Stimulated activated CD8-positive, alpha-beta memory T cell treated with anti-CD3 and anti-CD28 coated beads, Interleukin-4, amount 100 ng/mL, for 1 hour (primary cell): ENCODE data around the gene UBA7.

Experiments used
- DNase-seq, 2 donors: peaks; one replicate each; pipeline ENCODE4 v3.0.0-alpha.2; 2020; ENCODE audit warnings: low read depth in 2 of 2, low spot score in 1 of 2

The UBA7 gene

DNA sequence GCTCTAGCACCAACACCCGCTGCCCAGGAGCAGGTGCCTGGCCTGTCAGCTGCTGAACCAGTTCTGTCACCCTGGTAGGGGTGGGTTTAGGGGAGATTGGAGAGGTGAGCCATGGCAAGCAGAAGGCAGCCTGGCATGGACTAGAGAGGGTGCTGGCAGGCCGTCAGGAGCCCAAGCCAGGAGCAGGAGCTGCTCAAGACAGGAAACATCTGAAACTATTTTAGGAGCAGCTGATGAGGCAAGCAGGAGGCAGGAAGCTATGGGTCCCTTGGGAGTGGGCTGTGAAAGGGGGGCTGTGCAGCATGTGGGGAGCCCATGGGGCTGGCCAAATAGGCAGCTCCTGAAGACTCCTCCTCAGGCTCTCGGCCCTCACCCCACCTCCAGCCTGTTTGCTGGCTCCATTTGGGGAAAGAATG lies 8.4 kb downstream of the UBA7 start:
- DNase-seq = no peak

DNA sequence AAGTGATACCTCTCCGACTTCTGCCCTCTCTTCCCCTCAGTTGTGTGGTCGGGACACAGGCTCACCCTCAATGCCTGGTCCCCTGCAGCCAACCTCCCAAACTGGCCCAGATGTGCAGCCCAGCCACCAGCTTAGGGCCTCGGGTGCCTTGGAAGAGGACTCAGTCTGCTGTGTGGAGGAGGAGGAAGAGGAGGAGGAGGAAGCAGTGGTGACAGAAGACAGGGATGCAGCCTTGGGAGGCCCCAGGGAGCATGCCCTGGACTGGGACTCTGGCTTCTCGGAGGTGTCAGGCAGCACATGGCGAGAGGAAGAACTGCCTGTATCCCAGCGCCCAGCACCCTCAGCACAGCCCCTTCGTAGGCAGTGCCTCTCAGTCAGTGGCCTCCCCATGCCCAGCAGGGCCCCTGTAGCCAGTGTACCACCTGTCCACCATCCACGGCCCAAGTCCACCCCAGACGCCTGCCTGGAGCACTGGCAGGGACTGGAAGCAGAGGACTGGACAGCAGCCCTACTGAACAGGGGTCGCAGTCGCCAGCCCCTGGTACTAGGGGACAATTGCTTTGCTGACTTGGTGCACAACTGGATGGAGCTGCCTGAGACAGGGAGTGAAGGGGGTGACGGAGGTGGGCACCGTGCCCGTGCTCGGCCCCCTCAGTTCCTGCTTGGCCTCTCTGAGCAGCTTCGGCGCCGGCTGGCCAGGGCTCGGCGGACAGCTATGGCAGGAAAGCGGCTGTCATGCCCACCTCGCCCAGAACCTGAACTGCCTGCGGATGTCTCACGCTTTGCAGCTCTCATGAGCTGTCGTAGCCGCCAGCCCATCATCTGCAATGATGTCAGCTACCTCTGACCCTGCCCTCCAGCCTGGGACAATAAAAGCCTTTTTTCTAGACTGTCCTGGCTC lies 9.4 kb downstream of the UBA7 start:
- DNase-seq = no peak

DNA sequence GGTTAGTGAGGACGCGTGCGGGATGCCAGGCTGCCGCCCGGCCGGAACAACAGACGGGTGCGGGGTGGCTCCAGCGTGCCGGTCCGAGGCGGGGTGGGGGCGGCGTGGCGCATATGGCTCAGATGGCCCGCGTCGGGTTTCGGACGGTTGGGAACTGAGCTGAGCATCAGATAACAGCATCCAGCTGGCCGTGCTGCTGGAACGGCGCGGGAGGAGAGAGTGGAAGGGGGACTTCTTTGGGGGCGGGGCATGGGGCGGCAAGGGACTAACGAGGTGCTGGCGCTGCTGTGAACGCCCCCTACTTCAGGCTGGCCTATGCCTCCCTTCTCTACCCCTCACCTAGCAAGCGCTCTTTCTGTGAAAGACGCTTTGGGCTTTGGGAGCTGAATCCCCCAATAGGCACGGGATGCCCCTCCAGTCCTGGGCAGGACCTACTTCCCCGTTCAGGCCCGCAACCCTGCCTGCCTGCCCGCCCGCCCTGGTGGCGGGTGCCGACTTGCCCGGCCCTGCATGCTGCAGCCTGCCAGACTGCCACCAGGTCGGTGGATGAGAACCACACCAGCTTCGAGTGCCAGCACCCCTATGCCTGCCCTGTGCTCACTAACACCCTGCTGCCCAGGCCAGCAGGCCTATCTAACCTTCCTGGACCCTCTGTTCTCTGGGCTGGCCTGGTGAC lies 10.2 kb downstream of the UBA7 start:
- no peak for DNase-seq

DNA sequence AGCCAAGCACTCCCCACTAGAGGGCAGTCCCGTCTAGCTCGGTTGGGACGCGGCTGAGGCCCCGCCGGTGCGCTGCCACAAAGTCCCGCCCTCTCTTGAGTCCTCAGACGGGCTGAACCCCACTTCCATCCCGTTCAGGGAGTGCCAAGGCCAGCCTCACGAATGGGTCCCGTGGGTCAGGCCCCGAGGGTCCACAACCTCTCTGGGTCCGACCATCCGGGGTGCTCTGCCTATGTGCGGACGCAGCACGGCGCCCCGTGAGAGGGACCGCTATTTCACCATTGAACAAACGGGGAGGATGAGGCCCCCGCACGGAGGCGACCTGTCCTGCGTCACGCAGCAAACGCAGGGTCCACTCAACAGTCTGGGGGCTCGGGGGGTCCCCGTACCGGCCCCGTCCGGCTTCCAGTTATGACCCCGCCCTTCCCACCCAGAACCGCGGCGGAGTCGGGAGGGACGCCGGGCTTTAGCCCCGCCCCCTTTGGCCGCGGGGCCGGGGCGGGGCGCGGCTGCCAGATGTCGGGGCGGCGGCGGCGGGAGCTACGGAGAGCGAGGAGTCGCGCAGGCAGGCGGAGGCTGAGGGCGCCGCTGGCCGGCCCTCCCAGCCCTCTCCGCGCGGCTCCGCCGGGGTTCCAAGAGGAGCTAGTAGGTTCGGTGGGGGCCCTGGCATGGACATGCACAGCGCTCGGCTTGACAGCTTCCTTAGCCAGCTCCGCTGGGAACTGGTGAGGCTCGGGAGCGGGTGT lies 10.9 kb downstream of the UBA7 start, which contains the start of gene INKA1:
TSS of gene INKA1 (plus strand) at position 543 of the 746 bp plus-strand sequence. CDS start at position 675, 132 bp downstream.
- DNase-seq = peak; percentile 64 to 78

DNA sequence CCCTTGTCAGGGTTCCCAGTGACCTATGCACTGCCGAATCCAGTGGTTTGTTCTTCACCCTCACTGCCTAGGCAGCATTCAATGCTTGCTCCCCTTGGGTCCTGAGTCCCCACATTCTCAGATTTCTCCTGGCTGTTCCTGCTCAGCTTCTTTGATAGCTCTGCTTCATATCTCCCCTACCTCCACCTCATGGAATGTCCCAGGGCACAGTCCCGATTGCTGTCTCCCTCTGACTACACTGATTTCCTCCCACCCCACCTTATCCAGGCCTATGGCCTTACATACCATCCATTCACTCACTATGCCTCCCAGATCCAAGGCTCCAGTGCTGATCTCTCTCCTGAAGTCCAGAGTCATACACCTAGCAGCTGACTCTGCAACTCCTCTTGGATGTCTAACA lies 12.6 kb downstream of the UBA7 start:
- no peak for DNase-seq

DNA sequence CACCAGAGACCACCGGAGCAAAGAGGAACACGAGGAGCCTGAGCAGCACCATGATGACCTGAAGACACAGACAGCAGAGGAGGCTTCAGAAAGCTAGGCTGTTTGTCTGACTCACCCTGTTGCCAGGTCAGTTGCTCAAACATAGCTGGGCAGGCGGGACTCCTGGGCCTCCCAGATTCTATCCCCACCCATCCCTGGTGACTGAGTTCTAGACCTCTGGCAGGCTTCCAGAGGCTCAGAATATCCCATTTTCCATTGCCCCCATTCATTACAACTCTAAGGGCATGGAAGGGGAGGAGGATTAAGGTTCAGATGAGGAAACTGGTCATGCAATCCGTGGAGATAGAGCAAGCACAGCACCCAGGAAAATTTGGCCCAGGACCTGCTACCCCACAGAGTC lies 14.0 kb downstream of the UBA7 start, which contains the start of gene CDHR4:
TSS of gene CDHR4 (minus strand) at position 113 of the 400 bp plus-strand sequence. CDS start at position 52, 61 bp downstream.
- no peak for DNase-seq

DNA sequence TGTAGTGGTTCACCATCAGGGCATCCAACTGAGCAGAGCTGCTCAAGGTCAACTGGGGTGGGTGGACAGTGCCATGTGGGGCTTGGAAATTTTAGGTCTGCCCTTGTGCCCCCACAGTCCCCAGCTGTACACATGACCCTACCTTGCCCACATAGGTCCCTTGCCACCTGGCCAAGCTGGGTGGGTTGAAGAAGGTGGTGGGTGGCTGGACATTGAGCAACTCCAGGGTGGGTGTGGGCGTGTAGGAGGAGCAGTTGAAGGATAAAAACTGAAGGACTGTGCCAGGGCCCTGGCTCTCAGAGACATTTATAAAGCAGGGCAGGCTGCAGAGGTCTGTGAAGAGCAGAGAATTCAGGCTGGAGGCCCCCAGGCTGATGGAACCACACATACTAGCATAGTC lies 14.6 kb downstream of the UBA7 start:
- no peak for DNase-seq

DNA sequence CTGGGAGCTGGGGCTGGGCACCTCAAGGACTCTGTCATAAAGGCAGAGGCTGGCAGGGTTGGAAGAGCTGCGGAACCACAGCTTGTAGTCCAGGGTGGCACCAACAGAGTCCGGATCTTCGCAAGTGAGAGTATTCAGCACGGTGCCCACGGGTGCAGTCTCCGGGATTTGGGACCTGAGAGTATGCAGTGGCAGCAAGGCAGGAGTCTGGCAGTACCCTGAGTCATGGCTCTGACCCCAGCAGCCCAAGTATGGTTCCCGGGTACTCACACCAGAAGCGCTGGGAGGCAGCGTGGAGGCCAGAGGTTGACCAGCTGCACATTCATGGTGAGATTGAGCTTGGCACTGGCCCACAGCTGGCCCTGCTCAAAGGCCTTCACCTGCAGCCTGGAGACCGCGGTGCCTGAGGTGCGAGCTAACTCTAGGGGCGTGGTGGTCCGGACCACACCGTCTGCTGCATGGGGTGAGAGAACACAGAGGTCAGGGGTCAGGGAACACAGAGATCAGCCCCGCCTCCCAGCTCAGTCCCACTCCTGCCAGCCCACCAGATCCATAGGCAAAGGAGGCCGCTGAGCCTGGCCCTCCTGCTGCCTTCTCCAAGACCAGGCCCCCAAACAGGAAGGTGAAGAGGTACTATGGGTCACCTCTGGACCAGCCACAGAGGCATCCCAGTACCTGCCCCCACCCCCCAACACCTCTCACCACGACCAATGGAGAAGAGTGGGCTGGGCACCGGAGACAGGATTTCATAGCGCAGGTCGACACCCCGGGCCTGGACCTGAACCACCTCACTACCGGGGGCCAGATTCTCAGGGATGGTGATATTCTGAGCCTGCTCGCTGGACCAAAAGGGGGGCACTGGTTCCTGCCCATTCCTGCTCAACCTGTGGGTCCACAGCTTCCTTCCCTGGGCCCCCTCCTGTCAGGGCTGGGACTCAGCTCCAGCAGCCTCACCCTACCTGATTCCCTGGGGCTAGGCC lies 18.5 kb downstream of the UBA7 start:
- no peak for DNase-seq

DNA sequence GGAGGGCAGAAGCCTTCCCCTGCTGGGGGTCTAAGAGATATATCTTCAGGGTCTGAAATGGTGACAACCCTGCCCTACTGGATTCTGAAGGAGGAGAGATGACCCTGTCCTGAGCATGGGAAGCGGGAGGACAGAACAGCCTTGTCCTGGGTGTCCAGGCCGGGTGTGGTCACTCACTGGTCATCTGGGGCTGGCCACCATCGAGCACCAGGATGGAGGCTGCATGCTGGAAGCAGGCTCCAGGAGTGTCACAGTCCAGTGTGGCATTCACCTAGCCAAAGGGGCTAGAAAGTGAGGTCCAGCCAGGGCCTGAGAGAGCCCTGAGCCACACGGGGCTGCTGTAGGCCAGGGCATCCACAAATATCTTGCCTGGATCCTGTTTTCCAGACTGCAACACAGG lies 19.3 kb downstream of the UBA7 start:
- DNase-seq = no peak

DNA sequence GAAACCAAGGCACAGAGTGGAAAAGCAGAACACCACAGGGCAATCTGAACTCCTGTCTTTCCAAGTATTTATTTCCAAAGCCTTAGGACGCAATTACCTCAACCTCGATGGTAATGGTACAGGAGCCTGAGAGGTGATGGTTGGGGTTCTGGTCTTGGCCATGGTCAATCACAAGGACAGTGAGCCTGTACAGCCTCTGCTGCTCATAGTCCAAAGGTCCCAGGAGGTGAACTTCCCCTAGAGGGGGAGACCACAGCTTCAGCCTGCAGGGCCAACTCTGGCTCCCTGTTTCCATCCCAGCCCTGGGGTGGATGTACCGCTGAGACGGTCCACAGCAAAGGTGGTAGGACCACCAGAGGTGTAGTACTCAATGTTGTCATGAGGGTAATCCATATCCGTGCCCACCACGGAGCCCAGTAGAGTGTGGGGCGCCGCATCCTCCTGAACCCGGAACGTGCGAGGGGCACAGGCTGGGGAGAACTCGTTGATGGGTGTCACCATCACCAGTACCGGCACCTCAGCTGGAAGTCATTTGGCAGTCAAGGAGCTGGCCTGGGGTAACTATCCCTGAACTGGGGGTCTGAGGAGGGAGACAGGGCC lies 20.2 kb downstream of the UBA7 start:
- no peak for DNase-seq

DNA sequence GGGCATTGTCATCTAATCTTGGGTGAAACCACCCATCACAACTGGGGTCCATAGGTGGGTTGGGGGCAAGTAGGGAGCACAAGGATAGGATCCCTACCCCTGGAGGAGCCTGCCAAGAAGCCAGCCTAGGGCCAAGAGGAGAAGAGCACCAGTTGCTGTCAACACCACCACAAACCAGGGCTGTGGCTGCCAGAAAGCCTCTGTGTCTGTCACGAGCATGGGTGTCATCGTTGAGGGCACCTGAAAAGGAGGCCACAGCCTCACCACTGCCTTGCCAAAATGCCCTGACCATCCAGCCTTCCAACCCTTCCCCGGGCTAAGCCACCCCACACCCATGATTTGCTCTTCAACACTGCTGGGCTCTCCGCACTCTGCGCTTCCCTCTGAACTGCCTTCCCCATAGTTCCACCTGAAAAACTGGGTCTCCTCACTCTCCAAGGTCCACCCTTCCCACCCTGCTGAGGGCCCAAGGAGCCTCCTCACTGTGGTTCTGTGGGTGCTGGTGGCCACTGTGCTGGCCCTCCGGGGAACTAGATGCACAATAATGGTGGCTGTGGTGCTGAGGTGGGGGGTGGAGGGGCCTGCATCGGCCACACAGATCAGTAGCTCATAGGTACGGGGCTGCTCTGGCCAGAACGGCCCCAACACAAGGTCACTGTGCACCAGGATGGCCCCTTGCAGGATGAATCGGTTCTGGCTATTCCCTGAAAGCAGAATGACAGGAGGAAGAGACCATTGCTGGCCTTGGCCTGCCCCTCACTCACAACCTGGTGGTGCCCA lies 21.2 kb downstream of the UBA7 start:
- no peak for DNase-seq

DNA sequence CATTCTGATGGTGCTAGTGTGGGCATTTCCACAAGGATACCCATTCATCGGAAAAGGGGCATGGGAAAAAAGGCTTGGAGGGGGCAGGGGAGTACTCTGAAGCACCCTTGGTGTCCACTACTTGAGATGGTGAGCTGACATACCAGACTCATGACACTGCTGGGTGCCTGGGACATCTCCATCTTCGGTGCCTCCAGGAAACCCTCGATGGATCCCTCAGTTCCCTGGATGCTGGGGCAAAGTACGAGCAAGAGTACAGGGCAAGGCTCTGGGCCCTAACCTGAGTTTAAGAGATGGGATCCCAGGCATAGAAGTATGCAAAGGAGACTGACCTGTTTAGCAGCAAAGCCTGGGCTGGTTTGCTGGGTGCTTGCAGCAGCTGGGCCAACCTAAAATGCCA lies 22.2 kb downstream of the UBA7 start:
- no peak for DNase-seq

DNA sequence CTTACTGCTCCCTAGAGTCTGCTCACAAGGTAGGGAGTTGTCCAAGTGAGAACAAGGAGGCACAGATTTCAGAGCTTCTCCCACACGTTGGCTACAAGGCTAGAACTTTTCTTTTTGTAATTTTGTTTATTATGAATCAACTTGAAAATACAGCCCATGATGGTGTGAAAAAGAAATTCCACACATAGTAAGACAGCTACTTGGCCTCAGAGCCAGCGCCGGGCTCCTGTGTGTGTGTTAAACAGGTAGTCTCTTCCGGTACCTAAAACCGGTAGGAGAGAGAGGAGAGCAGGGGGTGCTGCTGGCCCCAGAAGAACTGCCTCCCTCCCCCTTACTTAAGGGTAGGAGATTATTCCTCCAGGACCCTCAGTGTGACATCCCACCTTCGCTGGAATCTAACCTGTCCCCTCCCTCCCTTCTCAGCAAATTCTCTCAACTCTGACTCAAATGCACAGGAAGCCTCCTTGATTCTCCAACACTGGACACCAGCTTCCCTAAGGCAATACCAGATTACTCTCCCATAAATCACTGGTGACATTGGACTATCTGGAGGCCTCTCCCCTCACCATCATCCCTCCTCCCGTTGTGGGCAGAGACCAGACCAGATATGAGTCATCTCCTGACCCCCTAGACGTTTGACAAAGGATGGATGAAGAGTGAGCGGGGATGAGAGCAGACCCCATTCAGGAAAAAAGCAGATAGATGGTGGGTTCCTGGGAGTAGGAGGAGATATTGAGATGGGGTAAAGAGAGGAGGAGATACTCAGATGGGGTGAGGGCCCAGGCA lies 22.9 kb downstream of the UBA7 start:
- DNase-seq = no peak

DNA sequence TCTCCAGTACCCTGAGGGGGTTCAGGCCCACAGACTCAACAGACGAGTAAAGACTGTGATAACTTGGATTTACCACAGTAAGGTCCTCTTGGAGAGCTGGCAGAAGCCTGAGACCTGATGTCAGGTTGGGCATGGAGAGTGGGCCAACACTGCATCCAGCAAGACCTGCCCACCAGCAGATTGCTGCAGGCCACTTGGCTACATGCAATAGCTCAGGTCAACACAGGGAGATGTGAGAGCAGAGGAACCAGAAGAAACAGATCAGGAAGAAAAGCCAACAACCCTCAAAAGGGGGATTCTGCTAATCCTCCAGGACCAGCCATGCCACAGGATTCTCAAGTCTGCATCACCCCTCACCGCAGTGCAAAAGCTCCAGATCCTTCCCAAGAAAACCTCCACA lies 25.7 kb downstream of the UBA7 start:
- no peak for DNase-seq

DNA sequence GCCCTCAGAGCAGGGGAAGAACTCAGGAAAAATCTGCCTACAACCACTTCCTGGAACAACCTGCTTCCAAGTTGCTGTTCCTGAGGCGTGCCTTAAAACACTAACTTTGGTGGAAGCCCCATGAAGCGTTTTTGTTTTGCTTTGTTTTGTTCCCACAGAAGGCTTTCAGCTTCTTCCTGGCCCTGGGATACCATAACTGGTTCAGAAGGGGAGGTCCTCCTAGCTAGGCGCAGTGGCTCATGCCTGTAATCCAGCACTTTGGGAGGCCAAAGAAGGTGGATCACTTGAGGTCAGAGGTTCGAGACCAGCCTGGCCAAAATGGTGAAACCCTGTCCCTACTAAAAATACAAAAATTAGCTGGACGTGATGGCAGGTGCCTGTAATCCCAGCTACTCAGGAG lies 26.2 kb downstream of the UBA7 start:
- no peak for DNase-seq

DNA sequence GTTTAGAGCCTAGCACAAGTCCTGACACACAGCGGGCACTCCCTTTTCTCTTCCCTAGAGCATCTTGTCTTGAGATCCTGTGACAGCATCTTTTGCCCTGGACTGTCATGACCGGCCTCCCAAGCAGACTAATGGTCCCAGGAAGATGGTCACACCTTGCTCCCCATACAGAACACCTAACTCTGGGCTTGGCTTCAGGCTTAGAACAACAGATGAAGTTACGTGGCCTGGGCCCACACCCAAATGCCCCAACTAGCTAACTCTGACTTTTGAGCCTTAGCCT lies 26.6 kb downstream of the UBA7 start:
- DNase-seq = no peak

DNA sequence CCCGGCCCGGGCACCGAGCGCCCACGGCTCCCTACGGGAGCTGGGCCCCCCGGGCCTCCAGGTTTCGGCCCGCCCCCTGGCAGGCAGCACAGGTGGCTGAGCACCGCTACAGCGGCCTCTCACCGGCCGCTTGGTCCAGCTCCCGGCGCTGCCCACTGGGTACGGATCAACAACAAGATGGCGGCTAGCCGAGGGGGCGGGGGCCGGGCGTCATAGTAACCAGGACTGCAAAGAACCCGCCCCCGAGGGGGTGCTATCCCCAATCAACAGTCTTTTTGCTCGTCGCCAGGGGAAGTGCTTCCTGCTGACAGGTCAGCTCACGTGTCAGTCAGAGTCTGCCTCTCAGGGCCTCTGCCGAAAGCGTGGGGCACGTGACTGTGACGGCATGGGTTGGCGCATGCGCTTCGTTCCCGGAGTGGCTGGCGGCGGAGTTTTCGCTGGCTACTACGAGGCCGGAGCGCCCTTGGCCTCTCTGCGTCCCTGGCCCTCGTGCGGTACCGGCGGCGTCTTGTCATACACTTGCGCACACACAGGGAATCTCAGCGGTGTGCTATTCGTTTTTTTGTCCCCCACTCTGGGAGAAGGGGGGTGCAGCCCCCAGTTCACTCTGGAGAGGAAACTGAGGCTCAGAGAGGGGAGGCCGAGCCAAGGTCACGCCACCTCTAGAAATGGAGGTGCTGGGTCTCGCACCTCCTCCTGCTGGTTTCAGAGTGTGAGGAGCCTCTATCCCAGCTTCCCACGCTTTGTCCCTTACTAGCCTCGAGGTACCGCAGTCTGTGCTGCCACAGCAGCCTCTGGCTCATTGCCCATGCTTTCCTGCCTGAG lies 27.2 kb downstream of the UBA7 start, which contains the start of gene IP6K1:
TSS of gene IP6K1 (minus strand) at position 186 of the 825 bp plus-strand sequence. CDS start 38,502 bp downstream, outside the sequence.
- DNase-seq = peak; percentile 98 to 99
